MM.1S (cell line): ENCODE results near the gene GREB1.

Experiments
- DNase-seq: peaks from one replicate; pipeline ENCODE4 v3.0.0-alpha.2; 2015
- H2AFZ ChIP-seq: fragments of 300-600 bp; sonication (generic); 2 replicates; pipeline ENCODE4 v1.6.0; 2016; ENCODE audit warnings: antibody characterized with exemption, low read length
- H3F3A ChIP-seq: fragments of 300-600 bp; sonication (generic); 2 replicates; pipeline ENCODE4 v1.6.1; 2016; ENCODE audit warnings: mild to moderate bottlenecking, antibody characterized with exemption, low read length, moderate library complexity, mixed read lengths; ENCODE audit not compliant: insufficient read depth
- H3K27ac ChIP-seq: fragments of 300-600 bp; sonication (generic); 2 replicates; pipeline ENCODE4 v1.5.1; 2016; ENCODE audit warnings: mild to moderate bottlenecking, low read length
- H3K27me3 ChIP-seq: fragments of 300-600 bp; sonication (generic); replicated peaks from 2 replicates; pipeline ENCODE4 v1.6.0; 2016; ENCODE audit warnings: low read length; ENCODE audit not compliant: insufficient read depth
- H3K36me3 ChIP-seq: fragments of 300-600 bp; sonication (generic); replicated peaks from 2 replicates; pipeline ENCODE4 v1.6.1; 2016; ENCODE audit warnings: mild to moderate bottlenecking, low read length, mixed read lengths; ENCODE audit not compliant: insufficient read depth
- H3K4me1 ChIP-seq: fragments of 300-600 bp; sonication (generic); 2 replicates; pipeline ENCODE4 v1.6.1; 2016; ENCODE audit warnings: low read length, mixed read lengths
- H3K4me2 ChIP-seq: fragments of 300-600 bp; sonication (generic); 2 replicates; pipeline ENCODE4 v1.6.0; 2016; ENCODE audit warnings: low read depth, low read length
- H3K4me3 ChIP-seq: fragments of 300-600 bp; sonication (generic); 2 replicates; pipeline ENCODE4 v1.5.1; 2016; ENCODE audit warnings: low read length, mixed read lengths
- H3K79me2 ChIP-seq: fragments of 300-600 bp; sonication (generic); 2 replicates; pipeline ENCODE4 v1.6.1; 2016; ENCODE audit warnings: mixed run types, low read length, mixed read lengths
- H3K9ac ChIP-seq: fragments of 300-600 bp; sonication (generic); 2 replicates; pipeline ENCODE4 v1.6.1; 2016; ENCODE audit warnings: low read length, mixed read lengths
- H3K9me2 ChIP-seq: fragments of 300-600 bp; sonication (generic); replicated peaks from 2 replicates; pipeline ENCODE4 v1.6.1; 2016; ENCODE audit warnings: mild to moderate bottlenecking, low read length, mixed read lengths; ENCODE audit not compliant: insufficient read depth
- H3K9me3 ChIP-seq: fragments of 300-600 bp; sonication (generic); replicated peaks from 2 replicates; pipeline ENCODE4 v1.6.1; 2016; ENCODE audit warnings: mild to moderate bottlenecking, low read length, mixed read lengths; ENCODE audit not compliant: insufficient read depth
- H4K20me1 ChIP-seq: fragments of 300-600 bp; sonication (generic); 2 replicates; pipeline ENCODE4 v1.6.1; 2016; ENCODE audit warnings: mild to moderate bottlenecking, low read length, moderate library complexity, mixed read lengths; ENCODE audit not compliant: insufficient read depth
- CTCF ChIP-seq: fragments of 300-600 bp; sonication (generic); IDR thresholded peaks from 2 replicates; pipeline ENCODE4 v1.5.1; 2016; ENCODE audit warnings: antibody characterized with exemption, low read length, mixed read lengths
- EZH2 ChIP-seq: fragments of 300-600 bp; sonication (generic); optimal IDR thresholded peaks from 2 replicates; pipeline ENCODE3; 2017; ENCODE audit warnings: low read depth, mild to moderate bottlenecking, antibody characterized with exemption, low read length, mixed read lengths
- EZH2phosphoT487 ChIP-seq: fragments of 300-600 bp; sonication (generic); IDR thresholded peaks from 2 replicates; pipeline ENCODE4 v1.6.1; 2018; ENCODE audit warnings: antibody characterized with exemption, low read length

The GREB1 gene

GRCh38 chr2:11540148-11540995, 6.5 kb downstream of the GREB1 start:
- H3K9ac ChIP-seq: no peak overlapping the region
- H4K20me1 ChIP-seq: no peaks in the 10 kb centered on the region
- no peak for TF ChIP-seq EZH2phosphoT487
- TF ChIP-seq EZH2: no peak
- no peak for TF ChIP-seq CTCF
- H2AFZ ChIP-seq: no peak overlapping the region
- H3K9me3 ChIP-seq: no peaks in the 10 kb centered on the region
- no peak overlapping the region for H3K4me2 ChIP-seq
- H3K36me3 ChIP-seq: no peaks in the 10 kb centered on the region
- no peaks in the 10 kb centered on the region for H3K79me2 ChIP-seq
- H3K4me1 ChIP-seq: peaks cover 9% of the 10 kb centered on the region
- no peaks in the 10 kb centered on the region for H3K27me3 ChIP-seq
- DNase-seq: no peak
- H3K4me3 ChIP-seq: no peak overlapping the region
- no peaks in the 10 kb centered on the region for H3F3A ChIP-seq
- H3K27ac ChIP-seq: no peak overlapping the region
- H3K9me2 ChIP-seq: no peaks in the 10 kb centered on the region

- no peak overlapping the region for H3K4me3 ChIP-seq
Observed at GRCh38 chr2:11540996-11541692, 7.3 kb downstream of the GREB1 start.

GRCh38 chr2:11541693-11542274, 7.9 kb downstream of the GREB1 start:
- Histone ChIP-seq H3K4me3 (no peak overlapping the region), H2AFZ (0 out of 2 replicates have a peak overlapping the region, but pooled peaks have one; percentile 27), H3K4me1 (peaks cover 9% of the 10 kb centered on the region), H3K4me2 (peak overlapping the region; percentile 7; the same call in 1 of the 2 replicates), H4K20me1 (no peaks in the 10 kb centered on the region), H3K9me3 (no peaks in the 10 kb centered on the region), H3K27ac (peak overlapping the region; percentile 6; the same call in 1 of the 2 replicates), H3K36me3 (no peaks in the 10 kb centered on the region), H3K9ac (no peak overlapping the region), H3F3A (no peaks in the 10 kb centered on the region), H3K9me2 (no peaks in the 10 kb centered on the region), H3K27me3 (no peaks in the 10 kb centered on the region), H3K79me2 (no peaks in the 10 kb centered on the region)
- TF ChIP-seq EZH2phosphoT487: no peak
- no peak for TF ChIP-seq EZH2
- TF ChIP-seq CTCF: no peak
- peak; percentile 54 for DNase-seq

More at GRCh38 chr2:11540996-11541692, 7.3 kb downstream of the GREB1 start:
- H2AFZ ChIP-seq: 0 out of 2 replicates have a peak overlapping the region, but pooled peaks have one; percentile 27
- no peaks in the 10 kb centered on the region for H3K79me2 ChIP-seq
- H3K27me3 ChIP-seq: no peaks in the 10 kb centered on the region
- peak overlapping the region; percentile 6; the same call in 1 of the 2 replicates for H3K27ac ChIP-seq
- DNase-seq: no peak
- peaks cover 9% of the 10 kb centered on the region for H3K4me1 ChIP-seq
- H3K9ac ChIP-seq: no peak overlapping the region
- H3K9me2 ChIP-seq: no peaks in the 10 kb centered on the region
- no peaks in the 10 kb centered on the region for H3K36me3 ChIP-seq
- TF ChIP-seq EZH2phosphoT487 (no peak), EZH2 (no peak), CTCF (no peak)
- H3F3A ChIP-seq: no peaks in the 10 kb centered on the region
- H3K4me2 ChIP-seq: no peak overlapping the region
- H4K20me1 ChIP-seq: no peaks in the 10 kb centered on the region
- H3K9me3 ChIP-seq: no peaks in the 10 kb centered on the region
